A673 (cell line): ENCODE data around the gene ARHGEF33. TPM values are rescaled to one million over a fixed set of nuclear protein-coding genes. Genes with fewer than 3 reads are reported as not detected.

Experiments
- BruUV-seq: library from RNA; stranded (reverse); fragments of 400-500 nt; replicated peaks from 2 replicates; lab custom pipeline; 2021; lab: Mats Ljungman, UMichigan
- CTCF ChIA-PET: fragments of 300-600 bp; sonication (Branson Sonifier 250); formaldehyde crosslinking; loops from one replicate; lab custom pipeline; 2022; ENCODE audit warnings: antibody characterized with exemption; lab: Charles Lee
- POLR2A ChIA-PET: fragments of 300-600 bp; sonication (Branson Sonifier 250); formaldehyde crosslinking; loops from one replicate; lab custom pipeline; 2022; ENCODE audit warnings: antibody characterized with exemption; ENCODE audit not compliant: low non-redundant PET; lab: Charles Lee
- DNase-seq: peaks from one replicate; pipeline ENCODE4 v3.0.0-alpha.2; 2015; ENCODE audit warnings: low spot score
- H3K27ac ChIP-seq: fragments of 200-600 bp; sonication (generic); 2 replicates; pipeline ENCODE4 v1.5.1; 2016; ENCODE audit warnings: mixed run types, low read depth, mild to moderate bottlenecking, mixed read lengths, antibody characterized with exemption, low read length; ENCODE audit not compliant: poor library complexity, severe bottlenecking
- H3K27me3 ChIP-seq: fragments of 200-600 bp; sonication (generic); replicated peaks from 2 replicates; pipeline ENCODE4 v1.6.1; 2017; ENCODE audit warnings: mixed run types, low read depth, mild to moderate bottlenecking, mixed read lengths, antibody characterized with exemption, low read length; ENCODE audit not compliant: insufficient read depth, poor library complexity
- H3K36me3 ChIP-seq: fragments of 200-600 bp; sonication (generic); 2 replicates; pipeline ENCODE4 v1.6.1; 2016; ENCODE audit warnings: mixed run types, mild to moderate bottlenecking, mixed read lengths, antibody characterized with exemption, low read length; ENCODE audit not compliant: insufficient read depth, poor library complexity, severe bottlenecking
- H3K4me1 ChIP-seq: fragments of 200-600 bp; sonication (generic); 2 replicates; pipeline ENCODE4 v1.6.1; 2017; ENCODE audit warnings: mixed run types, mild to moderate bottlenecking, mixed read lengths, antibody characterized with exemption, low read length; ENCODE audit not compliant: insufficient read depth, poor library complexity, severe bottlenecking
- H3K4me3 ChIP-seq: fragments of 200-600 bp; sonication (generic); 2 replicates; pipeline ENCODE4 v1.5.1; 2016; ENCODE audit warnings: low read depth, mixed run types, mild to moderate bottlenecking, mixed read lengths, low read length; ENCODE audit not compliant: poor library complexity, severe bottlenecking
- H3K9me3 ChIP-seq: fragments of 200-600 bp; sonication (generic); 2 replicates; pipeline ENCODE4 v1.6.1; 2016; ENCODE audit warnings: mixed run types, low read depth, mild to moderate bottlenecking, mixed read lengths, antibody characterized with exemption, low read length; ENCODE audit not compliant: poor library complexity, severe bottlenecking
- EZH2 ChIP-seq: fragments of 200-600 bp; sonication (generic); IDR thresholded peaks from 2 replicates; pipeline ENCODE4 v1.6.1; 2017; ENCODE audit warnings: borderline replicate concordance, low read depth, mild to moderate bottlenecking, mixed read lengths, antibody characterized with exemption, low read length; ENCODE audit not compliant: poor library complexity, severe bottlenecking
- intact Hi-C: fragments of 100-400 bp; cut with micrococcal nuclease; formaldehyde crosslinking; loops from one replicate; pipeline ENCODE4 v1.10.0; 2022; ENCODE audit not compliant: unreplicated experiment
- total RNA-seq: library from RNA; stranded (reverse); gene quantifications from 2 replicates; pipeline ENCODE4 v1.2.3, GENCODE V29; 2021
- TF ChIP-seq, protein P1 (sequence below): fragments of 300-800, 200-600 bp; sonication (generic); conservative IDR thresholded peaks from 2 replicates; pipeline ENCODE4 v1.5.1; 2017; ENCODE audit warnings: low read depth, mild to moderate bottlenecking, antibody characterized with exemption, low read length, moderate library complexity, mixed read lengths

ARHGEF33 gene
- total RNA-seq, 1 experiment from 2014 or later: 0.09 TPM

DNA sequence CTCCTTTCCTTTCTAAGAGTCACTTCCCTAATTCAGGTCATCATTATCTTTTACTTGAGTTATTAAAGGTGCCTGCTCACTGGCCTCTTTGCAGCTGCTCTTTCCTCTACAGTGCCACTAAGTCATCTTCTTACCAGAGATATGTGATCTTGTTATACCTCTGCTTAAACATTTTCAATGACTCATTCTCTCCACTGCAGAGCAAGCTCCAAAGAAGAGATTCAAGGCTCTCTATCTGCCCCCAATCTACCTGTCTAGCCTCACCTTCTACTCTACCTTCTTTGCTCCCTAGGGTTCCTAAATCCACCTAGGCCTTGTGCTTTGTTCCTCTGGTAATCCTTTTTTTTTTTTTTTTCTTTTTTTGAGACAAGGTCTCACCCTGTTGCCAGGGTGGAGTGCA is 3.1 kb downstream of the ARHGEF33 start:
- ChIA-PET POLR2A (no interaction called here), CTCF (no interaction called here)
- H3K36me3 ChIP-seq: no peaks in the 10 kb centered on the region
- no peak overlapping the region for H3K27ac ChIP-seq
- DNase-seq: no peak
- H3K27me3 ChIP-seq: no peaks in the 10 kb centered on the region
- no TSS peak for BruUV-seq
- H3K4me3 ChIP-seq: no peak overlapping the region
- intact Hi-C loops: no loop called here
- TF ChIP-seq EZH2: no peak
- TF ChIP-seq, protein P1, sequence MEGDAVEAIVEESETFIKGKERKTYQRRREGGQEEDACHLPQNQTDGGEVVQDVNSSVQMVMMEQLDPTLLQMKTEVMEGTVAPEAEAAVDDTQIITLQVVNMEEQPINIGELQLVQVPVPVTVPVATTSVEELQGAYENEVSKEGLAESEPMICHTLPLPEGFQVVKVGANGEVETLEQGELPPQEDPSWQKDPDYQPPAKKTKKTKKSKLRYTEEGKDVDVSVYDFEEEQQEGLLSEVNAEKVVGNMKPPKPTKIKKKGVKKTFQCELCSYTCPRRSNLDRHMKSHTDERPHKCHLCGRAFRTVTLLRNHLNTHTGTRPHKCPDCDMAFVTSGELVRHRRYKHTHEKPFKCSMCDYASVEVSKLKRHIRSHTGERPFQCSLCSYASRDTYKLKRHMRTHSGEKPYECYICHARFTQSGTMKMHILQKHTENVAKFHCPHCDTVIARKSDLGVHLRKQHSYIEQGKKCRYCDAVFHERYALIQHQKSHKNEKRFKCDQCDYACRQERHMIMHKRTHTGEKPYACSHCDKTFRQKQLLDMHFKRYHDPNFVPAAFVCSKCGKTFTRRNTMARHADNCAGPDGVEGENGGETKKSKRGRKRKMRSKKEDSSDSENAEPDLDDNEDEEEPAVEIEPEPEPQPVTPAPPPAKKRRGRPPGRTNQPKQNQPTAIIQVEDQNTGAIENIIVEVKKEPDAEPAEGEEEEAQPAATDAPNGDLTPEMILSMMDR: no peak
- no peaks in the 10 kb centered on the region for H3K4me1 ChIP-seq
- H3K9me3 ChIP-seq: no peaks in the 10 kb centered on the region

DNA sequence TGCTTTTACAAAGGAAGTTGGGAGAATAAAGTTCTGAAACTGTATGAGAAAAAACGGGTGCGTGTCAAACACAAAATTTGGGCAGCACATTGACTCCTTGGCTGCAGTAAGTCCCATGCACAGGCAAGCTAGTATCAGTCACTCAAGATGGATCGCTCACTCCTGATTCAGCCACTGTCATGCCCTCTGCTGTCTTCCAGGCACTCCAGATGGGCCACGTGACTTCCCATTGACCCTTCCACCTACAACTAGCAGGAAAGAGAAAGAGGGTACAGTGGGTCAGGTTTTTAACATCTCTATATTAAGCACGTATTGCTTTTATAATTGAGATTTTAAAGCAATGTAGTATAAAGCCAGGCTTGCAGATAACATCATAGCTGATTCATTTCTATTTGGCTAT is 8.6 kb downstream of the ARHGEF33 start:
- intact Hi-C loops: no loop called here
- CTCF ChIA-PET: no interaction called here
- Histone ChIP-seq H3K4me1 (no peaks in the 10 kb centered on the region), H3K27me3 (no peaks in the 10 kb centered on the region), H3K27ac (no peak overlapping the region), H3K36me3 (no peaks in the 10 kb centered on the region), H3K4me3 (no peak overlapping the region), H3K9me3 (no peaks in the 10 kb centered on the region)
- POLR2A ChIA-PET: no interaction called here
- BruUV-seq: no TSS peak
- no peak for DNase-seq
- TF ChIP-seq EZH2: no peak

DNA sequence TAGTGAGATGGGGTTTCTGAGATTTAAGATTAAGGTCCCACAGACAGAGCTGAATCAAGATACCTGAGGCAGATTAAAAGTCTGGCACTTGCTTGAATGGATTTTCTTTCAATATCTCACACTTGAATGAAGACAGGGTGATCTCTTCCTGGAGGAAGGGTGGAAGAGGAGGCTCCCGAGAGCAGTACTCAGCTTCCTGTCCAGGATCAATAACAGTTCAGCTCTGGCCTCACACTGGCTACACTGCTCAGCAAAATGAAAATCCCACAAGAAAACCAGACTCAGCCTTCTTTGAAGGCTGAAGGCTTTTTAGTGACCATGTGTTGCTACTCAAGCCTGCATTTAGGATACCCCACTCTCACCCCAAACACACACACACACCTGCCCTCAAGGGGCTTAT is 11.1 kb downstream of the ARHGEF33 start:
- Histone ChIP-seq H3K4me1 (no peaks in the 10 kb centered on the region), H3K27me3 (no peaks in the 10 kb centered on the region), H3K9me3 (no peaks in the 10 kb centered on the region), H3K36me3 (no peaks in the 10 kb centered on the region), H3K4me3 (no peak overlapping the region), H3K27ac (no peak overlapping the region)
- intact Hi-C loops: no loop called here
- DNase-seq: no peak
- TF ChIP-seq, protein P1: no peak
- no peak for TF ChIP-seq EZH2
- ChIA-PET CTCF (no interaction called here), POLR2A (no interaction called here)
- no TSS peak for BruUV-seq

DNA sequence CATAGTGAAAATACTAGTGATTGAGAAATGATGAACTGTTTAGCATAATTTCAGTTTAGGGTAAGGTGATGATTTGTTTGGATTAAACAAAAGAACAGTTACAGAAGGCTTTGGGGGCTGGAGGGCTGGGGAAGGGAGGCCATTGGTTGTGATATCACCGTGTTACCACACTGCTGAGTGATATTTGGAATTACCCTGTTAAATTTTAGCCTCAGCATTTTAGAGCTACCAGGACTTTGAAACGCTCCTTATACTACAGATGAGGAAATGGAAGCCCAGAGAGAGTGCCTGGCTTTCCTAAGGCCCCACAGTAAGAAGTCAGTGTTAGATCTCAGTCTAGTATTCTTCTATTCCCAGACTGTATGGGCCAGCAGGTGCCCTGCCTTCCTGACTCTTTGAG is 15.6 kb downstream of the ARHGEF33 start:
- no peak for DNase-seq
- CTCF ChIA-PET: no interaction called here
- TF ChIP-seq, protein P1: no peak
- no peak for TF ChIP-seq EZH2
- intact Hi-C loops: no loop called here
- no peak overlapping the region for H3K4me3 ChIP-seq
- H3K9me3 ChIP-seq: no peaks in the 10 kb centered on the region
- no peak overlapping the region for H3K27ac ChIP-seq
- no peaks in the 10 kb centered on the region for H3K4me1 ChIP-seq
- H3K36me3 ChIP-seq: no peaks in the 10 kb centered on the region
- H3K27me3 ChIP-seq: no peaks in the 10 kb centered on the region
- no TSS peak for BruUV-seq
- POLR2A ChIA-PET: no interaction called here
